Esophagus squamous epithelium (tissue), 5 donors: ENCODE measurements around the gene SETD4. TPM values are rescaled to one million over a fixed set of nuclear protein-coding genes. Genes with fewer than 3 reads are reported as not detected.

ENCODE experiments used
- DNase-seq: peaks from one replicate; lab custom pipeline; 2025; lab: John Stamatoyannopoulos, UW
- H3K27ac ChIP-seq, 4 donors: fragments of 200-600 bp; sonication (generic); one replicate each; pipeline ENCODE4 v1.5.1; 2016 to 2019; ENCODE audit warnings: mild to moderate bottlenecking in 1 of 4
- H3K27me3 ChIP-seq, 4 donors: fragments of 200-600 bp; sonication (generic); 1 replicate in 3 of 4; 2 replicates in 1 of 4; pipeline versions ENCODE4 v1.5.1 to v1.6.0; 2017 to 2021; ENCODE audit warnings: antibody characterized with exemption in 1 of 4
- H3K36me3 ChIP-seq, 3 donors: fragments of 200-600 bp; sonication (generic); one replicate each; pipeline ENCODE4 v1.5.1; 2016 to 2019
- H3K4me1 ChIP-seq, 3 donors: fragments of 200-600 bp; sonication (generic); one replicate each; pipeline ENCODE4 v1.5.1; 2017 to 2019
- H3K4me3 ChIP-seq, 4 donors: fragments of 200-600 bp; sonication (generic); 1 replicate in 3 of 4; 2 replicates in 1 of 4; pipeline ENCODE4 v1.5.1; 2016 to 2019; ENCODE audit warnings: mild to moderate bottlenecking in 2 of 4, moderate library complexity in 1 of 4
- H3K9me3 ChIP-seq, 3 donors: fragments of 200-600 bp; sonication (generic); one replicate each; pipeline ENCODE4 v1.5.1; 2016 to 2019
- CTCF ChIP-seq, 6 experiments: fragments of 450-650 bp in 4 of 6; fragments of 200-600 bp in 2 of 6; sonication (generic) in 2 of 6; IDR thresholded peaks; one replicate each; pipeline ENCODE4 v1.5.1; 2016 to 2019; ENCODE audit warnings: antibody characterized with exemption in 6 of 6, mild to moderate bottlenecking in 4 of 6, moderate library complexity in 4 of 6
- POLR2A ChIP-seq, 4 donors: fragments of 450-650 bp; IDR thresholded peaks; one replicate each; pipeline ENCODE4 v1.6.1; 2017; ENCODE audit warnings: antibody characterized with exemption in 4 of 4, mild to moderate bottlenecking in 4 of 4, moderate library complexity in 3 of 4
- WGBS, 2 donors: methylation state at CpG; one replicate each; pipeline ENCODE4 v1.1.5; 2018; 5-methylcytosine and 5-hydroxymethylcytosine counted together
- intact Hi-C: fragments of 100-400 bp; cut with DNase I; formaldehyde crosslinking; loops from one replicate; pipeline ENCODE4 v1.15.0; 2022
- total RNA-seq, 4 donors: library from RNA; depleted of rRNA; stranded (reverse); fragments of >200 nt; gene quantifications; one replicate each; pipeline ENCODE4 v1.1.0, GENCODE V29; 2016
- donor health status: DM: yes; HTN: yes; CAD: no.

The SETD4 gene
- total RNA-seq, 4 donors from 2014 or later = 9.9 to 30.1 (median 14.6) TPM

GRCh38 chr21:36028127-36029069 lies 31.9 kb downstream of the SETD4 start:
- intact Hi-C loops = no loop called here
- 16 to 24% methylated on average over 23 to 24 of the region's 25 CpGs for WGBS, 2 donors
- peak; percentile 86 to 97 (median 94) for TF ChIP-seq CTCF (IDR thresholded peaks at IDR 0.05)
- TF ChIP-seq POLR2A (IDR thresholded peaks at IDR 0.05) = no peak
- Histone ChIP-seq H3K4me3 (no peak overlapping the region), H3K4me1 (peaks cover 0 to 15% (median 1%) of the 10 kb centered on the region in 3 donors), H3K36me3 (peaks cover 0 to 3% (median 0%) of the 10 kb centered on the region in 3 donors), H3K27ac (no peak overlapping the region), H3K9me3 (no peaks in the 10 kb centered on the region), H3K27me3 (no peaks in the 10 kb centered on the region)
- DNase-seq = peak; percentile 12

- no peak for DNase-seq
- Histone ChIP-seq H3K27ac (no peak overlapping the region), H3K36me3 (no peaks in the 10 kb centered on the region), H3K4me3 (no peak overlapping the region), H3K9me3 (no peaks in the 10 kb centered on the region), H3K27me3 (no peaks in the 10 kb centered on the region), H3K4me1 (peaks cover 0 to 25% (median 11%) of the 10 kb centered on the region in 3 donors)
- TF ChIP-seq POLR2A (IDR thresholded peaks at IDR 0.05) = no peak
- TF ChIP-seq CTCF (IDR thresholded peaks at IDR 0.05) = no peak
- intact Hi-C loops = no loop called here
- 72 to 82% methylated on average over 5 of the region's 5 CpGs for WGBS, 2 donors
Observed at GRCh38 chr21:36027347-36027746, 33.0 kb downstream of the SETD4 start.

- Histone ChIP-seq H3K4me3 (no peak overlapping the region), H3K27me3 (no peaks in the 10 kb centered on the region), H3K27ac (no peak overlapping the region), H3K9me3 (no peaks in the 10 kb centered on the region), H3K4me1 (peaks cover 0 to 30% (median 12%) of the 10 kb centered on the region in 3 donors), H3K36me3 (no peaks in the 10 kb centered on the region)
- 100% methylated on average over 1 to 5 of the region's 8 CpGs for WGBS, 2 donors
- DNase-seq = no peak
- no peak for TF ChIP-seq CTCF (IDR thresholded peaks at IDR 0.05)
- no peak for TF ChIP-seq POLR2A (IDR thresholded peaks at IDR 0.05)
- intact Hi-C loops = no loop called here
Observed at GRCh38 chr21:36024782-36025181, 35.5 kb downstream of the SETD4 start.

GRCh38 chr21:36023092-36023480 lies 37.2 kb downstream of the SETD4 start:
- no peak for DNase-seq
- H3K4me3 ChIP-seq = no peak overlapping the region
- H3K27ac ChIP-seq = peak overlapping the region in 3 of 4 donors; percentile 44 to 58 (median 50)
- intact Hi-C loops = no loop called here
- no peaks in the 10 kb centered on the region for H3K27me3 ChIP-seq
- 32 to 40% methylated on average over 3 of the region's 3 CpGs for WGBS, 2 donors
- no peak for TF ChIP-seq POLR2A (IDR thresholded peaks at IDR 0.05)
- TF ChIP-seq CTCF (IDR thresholded peaks at IDR 0.05) = no peak
- H3K9me3 ChIP-seq = no peaks in the 10 kb centered on the region
- H3K36me3 ChIP-seq = no peaks in the 10 kb centered on the region
- H3K4me1 ChIP-seq = peaks cover 0 to 23% (median 12%) of the 10 kb centered on the region in 3 donors

GRCh38 chr21:36022427-36023091 lies 37.8 kb downstream of the SETD4 start:
- DNase-seq = no peak
- TF ChIP-seq CTCF (IDR thresholded peaks at IDR 0.05) (no peak), POLR2A (IDR thresholded peaks at IDR 0.05) (no peak)
- WGBS, 2 donors = 38 to 39% methylated on average over 6 of the region's 6 CpGs
- no peaks in the 10 kb centered on the region for H3K27me3 ChIP-seq
- no peak overlapping the region for H3K4me3 ChIP-seq
- intact Hi-C loops = no loop called here
- H3K9me3 ChIP-seq = no peaks in the 10 kb centered on the region
- H3K27ac ChIP-seq = peak overlapping the region in 3 of 4 donors; percentile 16 to 58 (median 44)
- peaks cover 0 to 21% (median 12%) of the 10 kb centered on the region in 3 donors for H3K4me1 ChIP-seq
- no peaks in the 10 kb centered on the region for H3K36me3 ChIP-seq
